ENCODE data around the gene PEX26. TPM values are rescaled to one million over a fixed set of nuclear protein-coding genes. Genes with fewer than 3 reads are reported as not detected.
"Not testable (repeated sequence)": the region's sequence is repeated elsewhere in the genome, so short reads cannot be mapped to it uniquely, and the experiment has no call there.

Gene PEX26
- total RNA-seq, 1 experiment from 2014 or later = 19.2 TPM

DNA sequence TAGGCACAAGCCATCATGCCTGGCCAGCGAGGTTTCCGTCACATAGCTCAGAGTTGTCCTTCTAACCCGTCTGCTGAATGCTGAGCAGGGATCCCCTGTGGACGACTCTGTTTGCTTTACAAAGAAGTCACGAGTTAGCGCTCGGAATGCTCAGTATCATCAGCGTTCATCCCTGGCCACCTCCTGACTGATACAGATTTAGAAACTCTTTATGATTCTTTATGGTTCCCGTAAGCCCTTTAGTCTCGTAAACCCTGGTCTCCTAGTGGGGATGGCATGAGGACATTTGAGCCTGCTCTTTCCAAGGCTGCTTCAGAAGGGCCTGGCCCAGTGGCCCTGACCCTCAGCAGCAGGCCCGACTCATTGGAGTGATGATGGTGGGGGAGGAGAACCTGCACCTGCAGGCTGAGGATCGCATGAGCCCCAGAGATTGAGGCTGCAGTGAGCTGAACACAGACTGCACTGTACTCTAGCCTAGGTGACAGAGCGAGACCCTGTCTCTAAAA is 9.6 kb downstream of the PEX26 start:
- no peaks in the 10 kb centered on the region for H3K27me3 ChIP-seq (replicated peaks)
- peaks cover 12% of the 10 kb centered on the region for H3K4me1 ChIP-seq (replicated peaks)
- H3K4me3 ChIP-seq = no peak overlapping the region
- H3K27ac ChIP-seq = no peak overlapping the region
- no peak for DNase-seq (ENCODE audit: low read depth in 1 of 2, low spot score in 2 of 2)
- H3K36me3 ChIP-seq = peaks cover 75% of the 10 kb centered on the region
- no peaks in the 10 kb centered on the region for H3K9me3 ChIP-seq (replicated peaks)

DNA sequence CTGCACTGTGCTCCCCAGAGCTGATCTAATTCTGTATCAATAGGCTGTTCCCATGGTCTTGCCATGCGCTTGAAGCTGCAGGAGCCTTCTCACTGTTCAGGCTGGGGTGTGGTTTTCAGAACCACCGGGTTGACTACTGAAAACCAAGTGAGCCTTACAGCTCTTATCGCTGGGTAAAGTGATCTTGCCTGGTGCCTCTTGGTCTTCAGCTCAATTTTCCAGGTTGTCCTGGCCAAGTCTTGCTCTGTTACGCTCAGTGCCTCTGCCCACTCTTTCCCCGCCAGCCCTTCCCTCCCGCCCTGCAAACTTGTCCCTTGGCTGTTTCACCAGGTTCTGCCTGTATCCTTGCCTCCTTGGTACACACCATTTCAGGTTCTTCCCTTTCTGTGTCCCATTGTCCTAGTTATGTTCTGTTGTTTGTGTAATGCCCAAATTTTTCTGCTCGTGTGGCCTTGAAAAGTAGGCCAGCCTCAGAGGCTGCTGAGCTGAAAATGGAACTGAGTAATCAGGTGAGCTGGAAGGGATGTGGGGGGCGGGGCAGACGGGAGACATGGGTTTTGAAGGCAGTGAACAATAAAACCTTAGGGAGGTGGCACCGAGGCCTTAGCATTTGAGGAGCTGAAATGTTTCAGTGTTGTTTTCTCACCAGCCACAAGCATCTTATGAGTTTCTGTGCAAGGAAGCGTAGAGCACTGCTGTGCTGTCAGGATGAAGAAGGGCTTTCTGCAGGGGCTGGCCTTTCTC is 11.2 kb downstream of the PEX26 start:
- no peak overlapping the region for H3K27ac ChIP-seq
- no peaks in the 10 kb centered on the region for H3K27me3 ChIP-seq (replicated peaks)
- DNase-seq (ENCODE audit: low read depth in 1 of 2, low spot score in 2 of 2) = no peak
- peaks cover 59% of the 10 kb centered on the region for H3K36me3 ChIP-seq
- peaks cover 15% of the 10 kb centered on the region for H3K4me1 ChIP-seq (replicated peaks)
- no peak overlapping the region for H3K4me3 ChIP-seq
- H3K9me3 ChIP-seq (replicated peaks) = no peaks in the 10 kb centered on the region

DNA sequence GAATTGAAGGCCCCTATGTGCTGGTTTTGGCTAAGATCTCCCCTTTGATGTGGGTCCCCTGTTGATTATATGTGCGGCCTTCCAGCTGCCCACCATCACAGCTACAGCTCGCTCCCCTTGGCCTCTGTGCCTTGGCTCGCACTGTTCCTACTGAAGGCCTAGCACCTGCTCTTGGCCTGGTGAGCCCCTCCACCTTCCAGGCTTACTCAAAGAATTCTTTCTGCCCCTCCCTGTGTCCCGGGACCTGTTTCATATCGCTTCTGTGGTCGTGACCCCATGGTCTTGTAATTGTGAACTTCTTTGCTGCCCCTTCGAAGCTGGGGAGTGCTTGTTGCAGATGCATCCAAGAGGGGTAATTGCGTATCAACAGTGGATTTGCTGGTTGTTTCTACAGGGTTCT is 12.5 kb downstream of the PEX26 start:
- H3K4me1 ChIP-seq (replicated peaks) = peaks cover 15% of the 10 kb centered on the region
- no peak overlapping the region for H3K4me3 ChIP-seq
- H3K36me3 ChIP-seq = peaks cover 46% of the 10 kb centered on the region
- no peaks in the 10 kb centered on the region for H3K27me3 ChIP-seq (replicated peaks)
- no peak overlapping the region for H3K27ac ChIP-seq
- H3K9me3 ChIP-seq (replicated peaks) = no peaks in the 10 kb centered on the region
- no peak for DNase-seq (ENCODE audit: low read depth in 1 of 2, low spot score in 2 of 2)

DNA sequence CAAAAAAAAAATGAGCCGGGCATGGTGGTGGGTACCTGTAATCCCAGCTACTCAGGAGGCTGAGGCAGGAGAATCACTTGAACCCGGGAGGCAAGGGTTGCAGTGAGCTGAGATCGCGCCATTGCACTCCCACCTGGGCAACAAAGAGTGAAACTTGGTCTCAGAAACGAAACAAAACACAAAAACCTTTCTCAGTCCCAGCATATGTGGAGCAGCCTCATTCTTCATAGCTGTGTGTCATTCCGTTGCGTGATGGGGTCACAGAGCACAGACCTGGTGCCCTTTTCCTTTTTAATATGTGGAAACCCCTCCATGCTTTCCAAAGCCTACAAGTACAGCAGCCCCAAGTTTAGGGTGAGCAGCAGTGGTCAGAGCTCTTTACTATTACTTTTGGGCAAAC is 13.7 kb downstream of the PEX26 start:
- no peaks in the 10 kb centered on the region for H3K27me3 ChIP-seq (replicated peaks)
- no peaks in the 10 kb centered on the region for H3K9me3 ChIP-seq (replicated peaks)
- peaks cover 15% of the 10 kb centered on the region for H3K4me1 ChIP-seq (replicated peaks)
- peak overlapping the region; percentile 72 for H3K27ac ChIP-seq
- H3K4me3 ChIP-seq = peak overlapping the region; percentile 25
- DNase-seq (ENCODE audit: low read depth in 1 of 2, low spot score in 2 of 2) = no peak
- H3K36me3 ChIP-seq = peaks cover 37% of the 10 kb centered on the region

DNA sequence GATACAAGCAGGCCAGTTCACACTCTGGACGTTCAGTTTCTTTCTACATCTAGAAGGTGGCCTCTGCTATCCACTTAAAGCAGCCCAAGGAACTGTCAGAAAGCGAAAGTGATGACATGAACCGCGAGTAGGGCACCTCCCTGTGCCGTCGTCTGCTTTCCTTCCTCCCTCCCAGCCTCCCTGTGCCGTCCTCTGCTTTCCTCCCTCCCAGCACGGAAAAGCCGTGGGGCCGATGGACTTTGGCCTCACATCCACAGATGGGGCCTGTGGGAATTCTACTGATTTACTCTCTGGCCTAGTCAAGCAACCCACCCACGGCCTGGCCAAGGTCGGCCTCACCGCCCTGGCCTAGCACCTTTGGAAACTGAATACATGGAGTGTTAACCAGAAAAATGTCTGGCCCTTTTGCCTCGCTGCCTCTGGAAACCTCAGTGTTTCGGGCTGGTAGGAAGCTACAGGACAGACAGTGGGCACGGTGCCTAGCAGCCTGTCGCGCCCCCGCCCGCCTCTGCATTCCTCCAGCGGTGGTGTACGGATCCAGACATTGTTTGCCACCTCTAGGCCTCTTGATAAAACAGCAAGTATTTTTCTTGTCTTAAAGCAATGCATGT is 14.2 kb downstream of the PEX26 start:
- peak; percentile 72 to 80 for DNase-seq (ENCODE audit: low read depth in 1 of 2, low spot score in 2 of 2)
- peaks cover 35% of the 10 kb centered on the region for H3K36me3 ChIP-seq

DNA sequence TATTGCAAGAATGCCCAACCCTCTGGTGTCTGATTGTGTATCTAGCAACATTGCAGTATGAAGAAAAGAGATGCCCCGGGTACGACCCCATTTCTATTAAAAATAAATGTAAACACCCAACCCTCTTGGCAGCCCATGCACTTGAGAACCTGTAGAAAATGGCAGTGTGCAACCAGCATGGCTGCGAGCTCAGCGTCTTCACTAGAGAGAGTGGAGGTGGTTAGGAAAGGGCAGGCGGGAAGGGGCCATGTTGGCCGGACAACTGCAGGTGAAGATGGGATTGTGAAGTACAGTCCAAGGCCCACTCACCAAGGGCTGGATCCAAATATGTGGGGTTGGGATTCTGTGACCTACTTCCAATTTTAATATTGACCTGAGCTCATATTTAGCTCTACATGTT is 15.9 kb downstream of the PEX26 start:
- peaks cover 15% of the 10 kb centered on the region for H3K4me1 ChIP-seq (replicated peaks)
- H3K9me3 ChIP-seq (replicated peaks) = no peaks in the 10 kb centered on the region
- no peak for DNase-seq (ENCODE audit: low read depth in 1 of 2, low spot score in 2 of 2)

More for the DNA sequence above, 14.2 kb downstream of the PEX26 start:
- H3K9me3 ChIP-seq (replicated peaks) = no peaks in the 10 kb centered on the region
- H3K27me3 ChIP-seq (replicated peaks) = no peaks in the 10 kb centered on the region
- H3K4me3 ChIP-seq = peak overlapping the region; percentile 25
- peaks cover 15% of the 10 kb centered on the region for H3K4me1 ChIP-seq (replicated peaks)
- peak overlapping the region; percentile 72 for H3K27ac ChIP-seq

DNA sequence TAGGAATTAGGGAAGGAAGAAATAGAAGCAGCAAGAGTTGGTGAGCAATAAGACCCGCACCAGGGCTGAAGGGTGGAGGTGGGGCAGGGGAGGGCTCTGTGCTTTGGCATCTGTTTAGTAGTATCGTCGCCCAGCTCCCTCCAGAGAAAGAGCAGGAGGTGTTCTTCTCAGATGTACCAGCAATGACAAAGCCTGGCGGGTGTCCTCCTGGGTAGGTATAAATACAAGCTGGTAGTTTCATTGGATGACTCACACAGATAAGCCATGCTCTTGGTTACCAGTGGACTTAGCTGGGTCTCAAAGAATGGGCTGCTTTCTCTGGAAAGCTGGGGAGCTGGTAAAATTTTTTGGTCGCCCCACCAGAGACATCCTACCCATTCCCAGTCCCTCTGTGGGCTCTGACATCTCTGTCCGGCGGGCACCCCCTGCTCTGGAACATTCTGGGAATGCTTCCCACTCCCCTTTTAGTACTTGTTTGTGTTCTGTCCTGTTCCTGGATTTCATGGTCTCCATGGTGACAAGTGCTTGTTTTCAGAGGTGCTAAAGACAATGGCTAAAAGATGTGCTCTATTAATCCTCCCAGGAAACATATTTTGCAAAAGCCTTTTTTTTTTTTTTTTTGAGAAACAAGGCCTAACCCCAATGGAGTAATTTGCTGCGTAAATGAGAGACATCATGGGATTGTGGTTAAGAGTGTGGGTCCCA is 17.5 kb downstream of the PEX26 start:
- Histone ChIP-seq H3K36me3 (peaks cover 8% of the 10 kb centered on the region), H3K9me3 (replicated peaks) (no peaks in the 10 kb centered on the region), H3K4me3 (no peak overlapping the region), H3K4me1 (replicated peaks) (peaks cover 15% of the 10 kb centered on the region), H3K27me3 (replicated peaks) (no peaks in the 10 kb centered on the region), H3K27ac (no peak overlapping the region)
- DNase-seq (ENCODE audit: low read depth in 1 of 2, low spot score in 2 of 2) = no peak

More for the DNA sequence above, 15.9 kb downstream of the PEX26 start:
- no peaks in the 10 kb centered on the region for H3K27me3 ChIP-seq (replicated peaks)
- H3K36me3 ChIP-seq = peaks cover 18% of the 10 kb centered on the region
- H3K4me3 ChIP-seq = no peak overlapping the region
- H3K27ac ChIP-seq = no peak overlapping the region

DNA sequence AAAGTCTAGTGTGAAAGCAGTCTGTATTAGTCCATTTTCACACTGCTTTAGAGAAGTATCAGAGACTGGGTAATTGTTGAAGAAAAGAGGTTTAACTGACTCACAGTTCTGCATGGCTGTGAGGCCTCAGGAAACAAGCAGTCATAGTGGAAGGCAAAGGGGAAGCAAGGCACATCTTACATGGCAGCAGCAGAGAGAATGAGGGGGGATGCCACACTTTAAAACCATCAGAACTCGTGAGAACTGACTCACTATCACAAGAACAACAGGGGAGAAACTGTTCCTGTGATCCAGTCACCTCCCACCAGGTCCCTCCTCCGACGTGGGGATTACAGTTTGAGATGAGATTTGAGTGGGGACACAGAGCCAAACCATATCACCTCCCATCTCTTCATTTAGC is 19.0 kb downstream of the PEX26 start:
- no peak for DNase-seq (ENCODE audit: low read depth in 1 of 2, low spot score in 2 of 2)
- no peaks in the 10 kb centered on the region for H3K27me3 ChIP-seq (replicated peaks)
- no peak overlapping the region for H3K4me3 ChIP-seq
- H3K9me3 ChIP-seq (replicated peaks) = no peaks in the 10 kb centered on the region
- no peak overlapping the region for H3K27ac ChIP-seq
- H3K4me1 ChIP-seq (replicated peaks) = peaks cover 7% of the 10 kb centered on the region
- H3K36me3 ChIP-seq = peaks cover 7% of the 10 kb centered on the region

DNA sequence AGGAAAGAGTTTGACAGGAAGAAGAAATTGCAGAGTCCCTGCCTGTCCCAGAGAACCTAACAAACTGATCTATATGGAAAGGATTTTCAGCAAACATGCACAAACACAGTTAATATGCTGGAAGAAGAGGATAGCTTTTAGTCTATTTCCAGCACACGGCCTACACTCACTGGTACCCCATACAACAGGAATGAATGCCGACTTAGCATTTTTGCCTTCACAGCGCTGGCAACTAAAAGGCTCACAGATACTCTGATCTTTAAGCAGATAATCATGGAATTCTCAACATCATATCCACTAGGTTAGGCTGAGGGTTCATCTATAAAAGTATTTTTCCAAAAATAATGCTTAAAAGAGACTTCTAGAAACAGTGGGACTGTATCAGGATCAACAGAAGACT is 23.0 kb downstream of the PEX26 start:
- Histone ChIP-seq H3K4me1 (replicated peaks) (peaks cover 6% of the 10 kb centered on the region), H3K9me3 (replicated peaks) (no peaks in the 10 kb centered on the region), H3K27ac (no peak overlapping the region), H3K36me3 (peaks cover 7% of the 10 kb centered on the region), H3K4me3 (no peak overlapping the region), H3K27me3 (replicated peaks) (no peaks in the 10 kb centered on the region)
- DNase-seq (ENCODE audit: low read depth in 1 of 2, low spot score in 2 of 2) = no peak

DNA sequence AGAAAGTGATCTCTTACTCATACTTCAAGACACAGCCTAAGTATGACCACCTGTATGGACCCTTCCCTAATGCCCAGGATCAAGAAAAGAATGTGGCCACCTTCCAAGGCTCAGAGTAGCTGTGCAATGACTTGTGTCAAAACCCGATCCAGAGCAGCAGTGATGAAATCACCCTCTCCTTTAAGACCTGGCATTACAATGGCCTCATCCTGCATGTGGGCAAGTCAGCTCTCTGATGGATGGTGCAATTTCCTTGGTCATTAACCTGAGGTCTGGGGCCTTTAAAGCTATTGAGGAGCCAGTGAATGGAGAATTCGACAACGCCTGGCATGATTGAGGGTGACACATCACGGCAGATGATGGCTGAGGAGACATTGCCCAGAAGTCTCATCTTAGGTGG is 23.7 kb downstream of the PEX26 start:
- Histone ChIP-seq H3K4me3 (no peak overlapping the region), H3K9me3 (replicated peaks) (no peaks in the 10 kb centered on the region), H3K4me1 (replicated peaks) (peaks cover 6% of the 10 kb centered on the region), H3K36me3 (peaks cover 4% of the 10 kb centered on the region), H3K27me3 (replicated peaks) (no peaks in the 10 kb centered on the region), H3K27ac (no peak overlapping the region)
- DNase-seq (ENCODE audit: low read depth in 1 of 2, low spot score in 2 of 2) = no peak

DNA sequence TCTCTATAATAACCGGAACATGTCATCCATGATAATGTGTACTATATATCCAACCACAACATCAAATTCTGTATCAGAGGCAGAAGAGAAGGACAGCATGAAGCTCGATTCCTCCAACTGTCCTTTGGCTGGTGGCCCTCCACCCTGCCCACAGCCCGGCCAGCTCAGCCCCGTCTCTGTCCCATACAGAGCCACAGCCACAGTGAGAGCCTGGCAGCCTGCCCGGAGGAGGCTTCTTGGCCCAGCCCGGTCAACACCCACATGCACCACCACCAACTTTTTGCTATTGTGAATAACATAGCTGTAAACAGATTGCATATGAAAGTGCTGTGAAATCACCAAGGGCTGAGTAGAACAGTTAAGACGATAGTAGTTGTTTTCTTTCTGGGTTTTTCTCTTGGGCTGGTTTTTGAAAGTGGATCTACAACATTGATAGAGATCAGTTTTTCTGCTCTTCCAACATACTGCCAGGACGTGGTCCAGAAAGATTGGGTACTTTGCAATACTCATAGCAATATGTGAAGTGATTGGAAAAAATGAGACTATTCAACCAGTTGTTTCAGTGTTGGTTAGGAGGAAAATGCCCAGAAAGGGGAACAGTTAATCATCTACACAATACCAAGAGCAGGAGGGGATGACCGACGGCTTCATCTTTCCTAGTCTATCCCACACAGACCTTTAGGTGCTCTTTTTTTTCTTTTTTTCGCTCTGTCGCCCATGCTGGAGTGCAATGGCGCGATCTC is 25.9 kb downstream of the PEX26 start:
- DNase-seq (ENCODE audit: low read depth in 1 of 2, low spot score in 2 of 2) = no peak
- Histone ChIP-seq H3K4me3 (no peak overlapping the region), H3K36me3 (peaks cover 4% of the 10 kb centered on the region), H3K9me3 (replicated peaks) (no peaks in the 10 kb centered on the region), H3K4me1 (replicated peaks) (peaks cover 6% of the 10 kb centered on the region), H3K27me3 (replicated peaks) (no peaks in the 10 kb centered on the region), H3K27ac (no peak overlapping the region)

DNA sequence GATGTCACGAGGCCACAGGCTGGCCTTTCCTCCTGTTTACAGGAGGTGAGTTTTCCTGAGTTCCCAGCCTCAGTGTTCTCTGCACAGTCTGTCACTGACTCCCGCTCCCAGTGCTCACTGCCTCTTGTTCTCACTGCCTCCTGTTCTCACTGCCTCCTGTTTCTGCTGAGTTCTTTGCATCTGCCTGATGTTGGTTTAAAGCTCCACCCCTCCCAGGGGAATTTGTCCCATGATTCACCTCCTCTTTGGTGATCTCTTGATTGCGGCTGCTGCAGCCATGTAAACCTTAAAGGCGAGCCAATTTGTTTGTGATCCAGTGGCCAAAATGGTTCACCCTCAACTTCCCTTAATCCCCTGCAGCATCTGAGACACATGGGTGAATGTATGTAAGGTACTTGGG is 26.8 kb downstream of the PEX26 start:
- Histone ChIP-seq H3K27me3 (replicated peaks) (no peaks in the 10 kb centered on the region), H3K36me3 (peaks cover 4% of the 10 kb centered on the region), H3K4me1 (replicated peaks) (peaks cover 6% of the 10 kb centered on the region), H3K27ac (no peak overlapping the region), H3K9me3 (replicated peaks) (no peaks in the 10 kb centered on the region), H3K4me3 (no peak overlapping the region)
- no peak for DNase-seq (ENCODE audit: low read depth in 1 of 2, low spot score in 2 of 2)

DNA sequence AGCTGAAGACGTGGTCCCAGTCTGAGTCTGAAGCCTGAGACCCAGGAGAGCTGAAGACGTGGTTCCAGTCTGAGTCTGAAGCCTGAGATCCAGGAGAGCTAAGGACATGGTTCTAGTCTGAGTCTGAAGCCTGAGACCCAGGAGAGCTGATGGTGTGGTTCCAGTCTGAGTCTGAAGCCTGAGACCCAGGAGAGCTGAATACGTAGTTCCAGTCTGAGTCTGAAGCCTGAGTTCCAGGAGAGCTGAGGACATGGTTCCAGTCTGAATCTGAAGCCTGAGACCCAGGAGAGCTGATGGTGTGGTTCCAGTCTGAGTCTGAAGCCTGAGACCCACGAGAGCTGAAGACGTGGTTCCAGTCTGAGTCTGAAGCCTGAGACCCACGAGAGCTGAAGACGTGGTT is 28.2 kb downstream of the PEX26 start:
- peaks cover 15% of the 10 kb centered on the region for H3K4me1 ChIP-seq (replicated peaks)
- H3K27me3 ChIP-seq (replicated peaks); H3K9me3 ChIP-seq (replicated peaks); H3K4me3 ChIP-seq; H3K27ac ChIP-seq; DNase-seq (ENCODE audit: low read depth in 1 of 2, low spot score in 2 of 2); H3K36me3 ChIP-seq: not testable (repeated sequence)

Data from SJSA1 (cell line).